ENCODE results near the gene UAP1L1.
"Not testable (repeated sequence)": the region's sequence is repeated elsewhere in the genome, so short reads cannot be mapped to it uniquely, and the experiment has no call there.

Gene UAP1L1

DNA sequence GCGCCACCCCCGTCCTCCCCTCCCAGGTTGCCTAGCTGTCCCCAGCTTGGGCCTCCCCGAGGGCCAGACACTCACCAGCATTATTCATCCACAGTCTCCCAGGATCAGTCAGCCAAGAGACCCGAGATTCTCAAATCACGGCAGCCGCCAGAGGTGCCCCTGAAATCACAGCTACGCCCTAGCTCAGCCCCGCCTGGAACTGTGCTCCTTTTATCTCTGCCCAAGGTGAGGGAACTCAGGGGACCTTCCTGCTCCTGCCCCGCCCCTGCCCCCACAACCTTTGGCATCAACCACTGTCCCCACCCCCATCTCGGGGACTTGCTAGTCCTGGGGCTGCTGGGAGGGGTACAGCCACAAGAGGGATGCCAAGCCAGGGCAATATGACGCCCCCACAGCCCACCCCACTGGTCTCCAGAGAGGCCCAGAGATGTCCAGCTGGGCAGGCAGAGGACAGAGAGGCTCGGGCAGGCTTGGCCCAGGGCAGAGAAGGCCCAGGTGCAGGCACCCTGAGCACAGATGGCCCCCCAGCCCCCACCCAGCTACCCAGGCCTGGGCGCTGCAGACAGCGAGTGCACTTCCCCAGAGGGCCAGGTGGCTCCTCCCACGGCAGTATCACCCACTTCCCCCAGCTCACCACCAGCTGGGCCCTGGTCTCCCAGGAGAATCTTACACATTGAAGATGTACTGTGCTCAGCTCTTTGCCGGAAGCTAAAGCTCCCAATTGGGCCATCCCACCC is 45.2 kb upstream of the UAP1L1 start, which contains the start of gene FUT7:
TSS of gene FUT7 (minus strand) at position 185 of the 737 bp plus-strand sequence. CDS start at position 88, 97 bp downstream.
- no peak for DNase-seq (ENCODE audit: low read depth, low spot score)
- Histone ChIP-seq H3K9ac (ENCODE audit: insufficient read length, low read depth) (no peak within 1 kb of the TSS), H3K9me3 (ENCODE audit: insufficient read depth, low read length) (no peaks in the 10 kb centered on the region), H3K36me3 (ENCODE audit: insufficient read depth, insufficient read length, low read length) (peaks cover under 1% of the 10 kb centered on the region), H3K4me3 (ENCODE audit: insufficient read length, low read depth) (no peak within 1 kb of the TSS), H3K4me1 (ENCODE audit: insufficient read depth, insufficient read length) (peaks cover 37% of the 10 kb centered on the region), H3K27me3 (ENCODE audit: insufficient read depth, insufficient read length) (peaks cover 28% of the 10 kb centered on the region)
- TF ChIP-seq ZNF274 (IDR thresholded peaks at IDR 0.05; ENCODE audit: low read depth, low read length) (no peak), YY1 (IDR thresholded peaks at IDR 0.05; ENCODE audit: insufficient read depth, insufficient read length) (no peak), SUZ12 (IDR thresholded peaks at IDR 0.05; ENCODE audit: extremely low read depth, insufficient read depth, insufficient read length) (no peak)

DNA sequence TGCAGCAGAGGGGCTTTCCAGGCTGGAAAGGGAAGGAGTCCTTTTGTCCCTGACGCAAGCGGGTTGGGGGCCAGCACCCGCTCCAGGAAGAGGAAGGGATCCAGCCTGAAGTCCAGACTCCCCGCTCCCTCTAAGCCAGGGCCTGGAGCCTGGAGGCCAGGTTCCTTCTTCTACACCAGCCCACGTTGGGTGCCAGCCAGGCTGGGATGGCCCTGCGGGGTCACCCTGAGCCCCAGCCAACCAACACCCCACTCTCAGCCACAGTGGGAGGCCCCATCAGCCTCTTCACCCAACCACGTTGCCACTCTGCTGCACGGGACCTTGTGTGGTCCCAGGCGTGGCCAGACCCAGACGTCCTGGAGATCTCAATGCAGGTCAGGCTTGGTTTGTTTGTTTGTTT is 44.5 kb upstream of the UAP1L1 start:
- Histone ChIP-seq H3K4me1 (ENCODE audit: insufficient read depth, insufficient read length) (peaks cover 30% of the 10 kb centered on the region), H3K36me3 (ENCODE audit: insufficient read depth, insufficient read length, low read length) (peaks cover 6% of the 10 kb centered on the region), H3K9me3 (ENCODE audit: insufficient read depth, low read length) (no peaks in the 10 kb centered on the region), H3K4me3 (ENCODE audit: insufficient read length, low read depth) (no peak overlapping the region), H3K9ac (ENCODE audit: insufficient read length, low read depth) (no peak overlapping the region), H3K27me3 (ENCODE audit: insufficient read depth, insufficient read length) (peaks cover 21% of the 10 kb centered on the region)
- TF ChIP-seq SUZ12 (IDR thresholded peaks at IDR 0.05; ENCODE audit: extremely low read depth, insufficient read depth, insufficient read length) (no peak), ZNF274 (IDR thresholded peaks at IDR 0.05; ENCODE audit: low read depth, low read length) (no peak), YY1 (IDR thresholded peaks at IDR 0.05; ENCODE audit: insufficient read depth, insufficient read length) (no peak)
- no peak for DNase-seq (ENCODE audit: low read depth, low spot score)

DNA sequence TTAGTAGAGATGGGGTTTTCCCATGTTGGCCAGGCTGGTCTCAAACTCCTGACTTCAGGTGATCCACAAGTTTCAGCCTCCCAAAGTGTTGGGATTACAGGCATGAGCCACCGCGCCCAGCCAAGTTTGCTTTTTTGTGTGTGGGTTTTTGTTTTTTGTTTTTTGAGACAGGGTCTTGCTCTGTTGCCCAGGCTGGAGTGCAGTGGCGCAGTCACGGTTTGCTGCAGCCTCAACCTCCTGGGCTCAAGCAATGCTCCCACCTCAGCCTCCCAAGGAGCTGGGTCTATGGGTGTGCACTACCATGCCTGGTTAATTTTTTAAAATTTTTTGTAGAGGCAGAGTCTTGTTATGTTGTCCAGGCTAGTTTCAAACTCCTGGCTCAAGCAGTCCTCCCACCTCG is 43.8 kb upstream of the UAP1L1 start:
- H3K4me1 ChIP-seq (ENCODE audit: insufficient read depth, insufficient read length), result peaks cover 28% of the 10 kb centered on the region
- not testable (repeated sequence) for H3K9me3 ChIP-seq (ENCODE audit: insufficient read depth, low read length)

DNA sequence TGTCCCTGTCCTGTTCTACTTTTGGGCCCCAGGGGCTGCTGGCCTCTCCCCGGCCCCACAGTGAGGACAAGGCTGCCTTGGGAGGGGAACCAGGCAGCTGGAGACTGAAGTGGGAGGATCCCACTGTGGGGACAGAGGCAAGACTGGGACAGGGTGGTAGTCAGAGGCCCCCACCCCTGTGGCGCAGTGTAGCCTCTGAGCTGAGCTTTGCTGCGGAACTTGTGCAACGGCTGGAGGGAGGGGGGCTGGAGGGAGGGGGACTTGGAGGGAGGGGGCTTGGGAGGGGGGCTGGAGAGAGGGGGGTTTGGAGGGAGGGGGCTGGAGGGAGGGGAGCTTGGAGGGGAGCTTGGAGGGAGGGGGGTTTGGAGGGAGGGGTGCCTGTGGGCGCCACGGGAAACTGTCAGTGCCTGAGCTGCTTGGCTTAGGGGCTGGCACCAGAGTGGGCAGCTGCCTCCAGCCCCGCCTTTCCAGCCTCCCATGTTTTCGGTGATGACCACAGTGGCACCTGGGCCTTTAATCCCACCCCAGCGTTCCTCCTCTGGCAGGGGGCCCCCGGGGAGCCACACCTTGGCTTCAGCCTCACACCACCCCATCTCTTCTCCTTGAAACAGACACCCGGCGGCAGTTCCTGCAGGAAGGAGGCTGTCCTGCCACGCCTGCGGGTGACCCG is 43.1 kb upstream of the UAP1L1 start:
- Histone ChIP-seq H3K9me3 (ENCODE audit: insufficient read depth, low read length) (no peaks in the 10 kb centered on the region), H3K4me3 (ENCODE audit: insufficient read length, low read depth) (no peak overlapping the region), H3K4me1 (ENCODE audit: insufficient read depth, insufficient read length) (peaks cover 21% of the 10 kb centered on the region), H3K9ac (ENCODE audit: insufficient read length, low read depth) (peak overlapping the region; percentile 32), H3K36me3 (ENCODE audit: insufficient read depth, insufficient read length, low read length) (peaks cover 10% of the 10 kb centered on the region), H3K27me3 (ENCODE audit: insufficient read depth, insufficient read length) (peaks cover 12% of the 10 kb centered on the region)
- DNase-seq (ENCODE audit: low read depth, low spot score), result no peak
- no peak for TF ChIP-seq SUZ12 (IDR thresholded peaks at IDR 0.05; ENCODE audit: extremely low read depth, insufficient read depth, insufficient read length)
- no peak for TF ChIP-seq ZNF274 (IDR thresholded peaks at IDR 0.05; ENCODE audit: low read depth, low read length)
- no peak for TF ChIP-seq YY1 (IDR thresholded peaks at IDR 0.05; ENCODE audit: insufficient read depth, insufficient read length)

More for the DNA sequence above, 43.8 kb upstream of the UAP1L1 start:
- H3K27me3 ChIP-seq (ENCODE audit: insufficient read depth, insufficient read length), result peaks cover 19% of the 10 kb centered on the region
- H3K4me3 ChIP-seq (ENCODE audit: insufficient read length, low read depth); DNase-seq (ENCODE audit: low read depth, low spot score); H3K36me3 ChIP-seq (ENCODE audit: insufficient read depth, insufficient read length, low read length); H3K9ac ChIP-seq (ENCODE audit: insufficient read length, low read depth): not testable (repeated sequence)

DNA sequence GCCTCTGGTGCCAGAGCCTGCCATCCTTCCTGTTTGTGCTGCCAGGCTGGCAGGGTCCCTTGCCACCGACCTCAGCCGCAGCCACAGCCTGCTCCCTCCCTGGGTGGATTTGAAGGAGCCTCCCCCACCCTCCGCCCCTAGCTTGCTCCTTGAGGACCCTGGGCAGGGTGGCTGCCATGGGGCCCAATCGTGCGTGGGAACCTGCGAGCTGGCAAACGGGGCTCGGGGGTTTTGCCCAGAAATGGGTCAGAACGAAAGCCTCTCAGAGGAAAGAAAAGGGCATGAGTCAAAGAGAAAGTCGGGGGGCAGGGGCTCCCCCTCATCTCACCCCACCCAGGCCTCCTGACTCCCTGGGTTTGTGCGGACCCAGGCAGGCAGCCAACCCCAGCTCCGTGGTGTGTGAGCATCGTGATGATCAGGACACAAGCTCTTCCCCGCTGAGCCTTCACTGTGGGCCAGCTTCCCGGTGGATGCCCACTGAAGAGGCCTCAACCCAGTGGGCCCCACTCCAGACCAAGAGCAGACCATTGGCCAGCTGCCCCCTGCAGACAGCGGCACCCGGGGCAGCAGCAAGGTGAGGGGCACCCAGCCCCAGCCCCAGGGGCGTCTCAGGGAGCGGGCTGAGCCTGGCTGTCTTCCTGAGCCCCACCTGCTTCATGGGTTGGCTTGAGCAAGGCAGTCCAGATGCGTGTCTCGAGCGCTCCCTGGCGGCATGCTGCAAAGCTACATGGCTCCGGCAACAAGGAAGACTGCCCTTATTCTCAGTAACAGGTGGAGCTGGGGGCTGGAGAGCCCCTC is 42.4 kb upstream of the UAP1L1 start:
- Histone ChIP-seq H3K36me3 (ENCODE audit: insufficient read depth, insufficient read length, low read length) (peaks cover 17% of the 10 kb centered on the region), H3K9ac (ENCODE audit: insufficient read length, low read depth) (peak overlapping the region; percentile 52), H3K4me1 (ENCODE audit: insufficient read depth, insufficient read length) (peaks cover 21% of the 10 kb centered on the region), H3K9me3 (ENCODE audit: insufficient read depth, low read length) (no peaks in the 10 kb centered on the region), H3K27me3 (ENCODE audit: insufficient read depth, insufficient read length) (peaks cover 8% of the 10 kb centered on the region), H3K4me3 (ENCODE audit: insufficient read length, low read depth) (no peak overlapping the region)
- DNase-seq (ENCODE audit: low read depth, low spot score), result peak; percentile 85
- no peak for TF ChIP-seq ZNF274 (IDR thresholded peaks at IDR 0.05; ENCODE audit: low read depth, low read length)
- no peak for TF ChIP-seq YY1 (IDR thresholded peaks at IDR 0.05; ENCODE audit: insufficient read depth, insufficient read length)
- no peak for TF ChIP-seq SUZ12 (IDR thresholded peaks at IDR 0.05; ENCODE audit: extremely low read depth, insufficient read depth, insufficient read length)

DNA sequence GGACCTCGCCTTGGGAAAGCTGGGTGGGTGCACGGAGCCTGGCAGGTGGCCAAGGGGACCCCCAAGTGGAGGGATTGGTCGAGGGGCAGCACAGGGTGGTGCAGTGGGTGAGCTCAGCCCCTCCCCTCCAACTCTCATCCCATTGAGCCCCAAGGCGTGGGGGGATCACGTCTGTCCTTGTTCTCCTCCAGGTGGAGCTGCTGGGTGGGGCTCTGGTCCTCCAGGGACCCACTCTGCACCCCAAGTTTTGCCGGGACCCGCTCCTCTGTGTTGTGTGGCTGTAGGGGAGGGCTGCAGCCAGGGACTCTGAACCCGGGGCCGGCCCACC is 41.8 kb upstream of the UAP1L1 start:
- TF ChIP-seq YY1 (IDR thresholded peaks at IDR 0.05; ENCODE audit: insufficient read depth, insufficient read length), result no peak
- no peak for TF ChIP-seq SUZ12 (IDR thresholded peaks at IDR 0.05; ENCODE audit: extremely low read depth, insufficient read depth, insufficient read length)
- TF ChIP-seq ZNF274 (IDR thresholded peaks at IDR 0.05; ENCODE audit: low read depth, low read length), result no peak
- peaks cover 18% of the 10 kb centered on the region for H3K4me1 ChIP-seq (ENCODE audit: insufficient read depth, insufficient read length)
- H3K9me3 ChIP-seq (ENCODE audit: insufficient read depth, low read length), result no peaks in the 10 kb centered on the region
- no peak for DNase-seq (ENCODE audit: low read depth, low spot score)
- H3K9ac ChIP-seq (ENCODE audit: insufficient read length, low read depth), result no peak overlapping the region
- H3K36me3 ChIP-seq (ENCODE audit: insufficient read depth, insufficient read length, low read length), result peaks cover 22% of the 10 kb centered on the region
- no peak overlapping the region for H3K4me3 ChIP-seq (ENCODE audit: insufficient read length, low read depth)
- H3K27me3 ChIP-seq (ENCODE audit: insufficient read depth, insufficient read length), result peaks cover 8% of the 10 kb centered on the region

DNA sequence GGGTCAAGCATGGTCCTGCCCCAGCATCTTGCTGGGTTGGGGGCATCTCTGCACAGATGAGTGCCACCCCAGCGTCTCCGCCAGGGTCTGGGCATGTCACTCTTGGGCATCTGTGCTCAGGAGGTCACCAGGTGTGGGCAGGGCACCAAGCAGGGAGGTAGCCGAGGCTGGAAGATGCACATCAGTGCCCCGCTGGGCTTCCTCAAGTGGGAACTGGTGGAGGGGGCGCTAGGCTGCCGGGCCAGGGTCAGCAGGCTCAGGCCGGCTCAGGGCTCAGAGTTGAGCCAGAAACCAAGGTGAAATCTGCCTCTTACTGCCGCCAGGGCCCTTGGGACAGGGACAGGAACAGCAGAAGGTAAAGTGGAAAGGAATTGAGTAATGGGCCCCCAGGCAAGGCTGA is 41.4 kb upstream of the UAP1L1 start:
- Histone ChIP-seq H3K4me1 (ENCODE audit: insufficient read depth, insufficient read length) (peaks cover 18% of the 10 kb centered on the region), H3K36me3 (ENCODE audit: insufficient read depth, insufficient read length, low read length) (peaks cover 27% of the 10 kb centered on the region), H3K9ac (ENCODE audit: insufficient read length, low read depth) (no peak overlapping the region), H3K4me3 (ENCODE audit: insufficient read length, low read depth) (no peak overlapping the region), H3K27me3 (ENCODE audit: insufficient read depth, insufficient read length) (peaks cover 8% of the 10 kb centered on the region), H3K9me3 (ENCODE audit: insufficient read depth, low read length) (no peaks in the 10 kb centered on the region)
- no peak for DNase-seq (ENCODE audit: low read depth, low spot score)
- no peak for TF ChIP-seq ZNF274 (IDR thresholded peaks at IDR 0.05; ENCODE audit: low read depth, low read length)

Data from NT2/D1 (cell line).